ENCODE data around the gene MTHFD1.

GRCh38 chr14:64411001-64411400 lies 22.8 kb downstream of the MTHFD1 start:
- TF ChIP-seq CTCF (IDR thresholded peaks at IDR 0.05): no peak
- TF ChIP-seq POLR2A (IDR thresholded peaks at IDR 0.05; ENCODE audit: low read length): no peak
- no peak for TF ChIP-seq RARB (CRISPR knock-in tag; IDR thresholded peaks at IDR 0.05)
- no peak for TF ChIP-seq CHD4 (IDR thresholded peaks at IDR 0.05; ENCODE audit: borderline replicate concordance)
- TF ChIP-seq CBX2 (IDR thresholded peaks at IDR 0.05; ENCODE audit: borderline replicate concordance, low read depth): no peak
- TF ChIP-seq KDM1A (IDR thresholded peaks at IDR 0.05; ENCODE audit: low read depth): no peak

Measured in A549 (cell line).